MM.1S (cell line): ENCODE data around the gene TPX2.

ENCODE experiments used
- CTCF ChIP-seq: fragments of 300-600 bp; sonication (generic); IDR thresholded peaks from 2 replicates; pipeline ENCODE4 v1.5.1; 2016; ENCODE audit warnings: antibody characterized with exemption, low read length, mixed read lengths
- EZH2phosphoT487 ChIP-seq: fragments of 300-600 bp; sonication (generic); IDR thresholded peaks from 2 replicates; pipeline ENCODE4 v1.6.1; 2018; ENCODE audit warnings: antibody characterized with exemption, low read length

- TF ChIP-seq CTCF = no peak
- no peak for TF ChIP-seq EZH2phosphoT487
Observed at GRCh38 chr20:31721408-31722256, 17.5 kb upstream of the TPX2 start.
